RWPE2 (cell line): ENCODE measurements around the gene RASSF9.

Experiments used
- ATAC-seq: fragments of 200-7000 bp; cut with Tn5 transposase; 3 replicates; pipeline ENCODE4 v1.9.1; 2021; ENCODE audit warnings: low read depth
- DNase-seq: peaks from one replicate; pipeline ENCODE4 v3.0.0-alpha.2; 2020; ENCODE audit warnings: low spot score
- H3K27ac ChIP-seq: fragments of 450-650 bp; 2 replicates; pipeline ENCODE4 v1.5.1; 2017; ENCODE audit warnings: mild to moderate bottlenecking; ENCODE audit not compliant: poor library complexity, severe bottlenecking
- H3K27me3 ChIP-seq: fragments of 250-450 bp; sonication (Bioruptor Pico); 2 replicates; pipeline ENCODE4 v1.5.1; 2021; ENCODE audit warnings: mild to moderate bottlenecking, moderate library complexity; ENCODE audit not compliant: insufficient read depth, poor library complexity, severe bottlenecking
- H3K36me3 ChIP-seq: fragments of 250-450 bp; sonication (Bioruptor Pico); 2 replicates; pipeline ENCODE4 v1.5.1; 2020; ENCODE audit warnings: low read depth, mild to moderate bottlenecking, moderate library complexity
- H3K4me1 ChIP-seq: fragments of 250-450 bp; sonication (Bioruptor Pico); 2 replicates; pipeline ENCODE4 v1.5.1; 2021; ENCODE audit warnings: mild to moderate bottlenecking, moderate library complexity; ENCODE audit not compliant: insufficient read depth, poor library complexity, severe bottlenecking
- H3K4me3 ChIP-seq: fragments of 250-450 bp; sonication (Bioruptor Pico); 2 replicates; pipeline ENCODE4 v1.5.1; 2021; ENCODE audit warnings: mild to moderate bottlenecking, moderate library complexity; ENCODE audit not compliant: severe bottlenecking
- H3K9me3 ChIP-seq: fragments of 250-450 bp; sonication (Bioruptor Pico); 2 replicates; pipeline ENCODE4 v1.5.1; 2021; ENCODE audit warnings: mild to moderate bottlenecking, moderate library complexity; ENCODE audit not compliant: severe bottlenecking
- CTCF ChIP-seq: fragments of 450-650 bp; IDR thresholded peaks from one replicate; pipeline ENCODE4 v1.5.1; 2017; ENCODE audit warnings: mild to moderate bottlenecking, moderate library complexity; ENCODE audit not compliant: poor library complexity, severe bottlenecking

RASSF9 gene

GRCh38 chr12:85821759-85822158 is 14.4 kb downstream of the RASSF9 start:
- Histone ChIP-seq H3K9me3 (no peaks in the 10 kb centered on the region), H3K36me3 (no peaks in the 10 kb centered on the region), H3K4me1 (peaks cover 17% of the 10 kb centered on the region), H3K27ac (no peak overlapping the region), H3K27me3 (no peaks in the 10 kb centered on the region), H3K4me3 (no peak overlapping the region)
- ATAC-seq (peak; percentile 64; the same call in 2 of the 3 replicates), DNase-seq (no peak)
- no peak for TF ChIP-seq CTCF

GRCh38 chr12:85821206-85821605 is 15.0 kb downstream of the RASSF9 start:
- peaks cover 17% of the 10 kb centered on the region for H3K4me1 ChIP-seq
- DNase-seq: no peak
- no peaks in the 10 kb centered on the region for H3K27me3 ChIP-seq
- H3K4me3 ChIP-seq: no peak overlapping the region
- no peak for ATAC-seq
- no peak overlapping the region for H3K27ac ChIP-seq
- no peak for TF ChIP-seq CTCF
- no peaks in the 10 kb centered on the region for H3K9me3 ChIP-seq
- H3K36me3 ChIP-seq: no peaks in the 10 kb centered on the region

- DNase-seq (no peak), ATAC-seq (no peak)
- H3K4me3 ChIP-seq: no peak overlapping the region
These were observed 16.1 kb downstream of the RASSF9 start for GRCh38 chr12:85820101-85820500.

GRCh38 chr12:85814741-85815140 is 21.5 kb downstream of the RASSF9 start:
- no peaks in the 10 kb centered on the region for H3K9me3 ChIP-seq
- DNase-seq (no peak), ATAC-seq (no peak)
- H3K27ac ChIP-seq: no peak overlapping the region
- no peak for TF ChIP-seq CTCF
- H3K4me3 ChIP-seq: no peak overlapping the region
- H3K27me3 ChIP-seq: no peaks in the 10 kb centered on the region
- H3K36me3 ChIP-seq: no peaks in the 10 kb centered on the region
- H3K4me1 ChIP-seq: no peaks in the 10 kb centered on the region

More at GRCh38 chr12:85820101-85820500, 16.1 kb downstream of the RASSF9 start:
- Histone ChIP-seq H3K27ac (no peak overlapping the region), H3K36me3 (no peaks in the 10 kb centered on the region), H3K4me1 (peaks cover 17% of the 10 kb centered on the region), H3K27me3 (no peaks in the 10 kb centered on the region), H3K9me3 (no peaks in the 10 kb centered on the region)
- TF ChIP-seq CTCF: no peak

GRCh38 chr12:85814071-85814470 is 22.1 kb downstream of the RASSF9 start:
- no peak for TF ChIP-seq CTCF
- DNase-seq: no peak
- no peak overlapping the region for H3K4me3 ChIP-seq

More at GRCh38 chr12:85814071-85814470, 22.1 kb downstream of the RASSF9 start:
- H3K27me3 ChIP-seq: no peaks in the 10 kb centered on the region
- no peaks in the 10 kb centered on the region for H3K4me1 ChIP-seq
- H3K36me3 ChIP-seq: no peaks in the 10 kb centered on the region
- H3K9me3 ChIP-seq: no peaks in the 10 kb centered on the region
- H3K27ac ChIP-seq: no peak overlapping the region
- ATAC-seq: no peak
